Duodenal mucosa (tissue), 2 donors: ENCODE data around the gene PTPRN2.
"Not testable (repeated sequence)": the region's sequence is repeated elsewhere in the genome, so short reads cannot be mapped to it uniquely, and the experiment has no call there.

Source experiments
- H3K27ac ChIP-seq: one replicate; pipeline ENCODE4 v1.7.0; 2013; ENCODE audit warnings: low read depth, low read length
- H3K27me3 ChIP-seq, 2 donors: one replicate each; pipeline ENCODE4 v1.7.0; 2013; ENCODE audit warnings: low read length in 2 of 2, control low read depth in 1 of 2; ENCODE audit not compliant: insufficient read depth in 2 of 2, control insufficient read depth in 1 of 2
- H3K36me3 ChIP-seq, 2 donors: one replicate each; pipeline ENCODE4 v1.7.0; 2013; ENCODE audit warnings: low read length in 2 of 2, control low read depth in 1 of 2; ENCODE audit not compliant: insufficient read depth in 2 of 2, control insufficient read depth in 1 of 2
- H3K4me1 ChIP-seq, 2 donors: one replicate each; pipeline ENCODE4 v1.7.0; 2013; ENCODE audit warnings: low read length in 2 of 2, control low read depth in 1 of 2; ENCODE audit not compliant: insufficient read depth in 2 of 2, control insufficient read depth in 1 of 2
- H3K4me3 ChIP-seq, 2 donors: one replicate each; pipeline ENCODE4 v1.7.0; 2013; ENCODE audit warnings: low read length in 2 of 2, low read depth in 1 of 2
- H3K9ac ChIP-seq, 2 donors: one replicate each; pipeline ENCODE4 v1.7.0; 2013; ENCODE audit warnings: low read length in 2 of 2, low read depth in 1 of 2
- H3K9me3 ChIP-seq, 2 donors: one replicate each; pipeline ENCODE4 v1.7.0; 2013; ENCODE audit warnings: low read length in 2 of 2, control low read depth in 1 of 2; ENCODE audit not compliant: control insufficient read depth in 1 of 2

PTPRN2 gene

DNA sequence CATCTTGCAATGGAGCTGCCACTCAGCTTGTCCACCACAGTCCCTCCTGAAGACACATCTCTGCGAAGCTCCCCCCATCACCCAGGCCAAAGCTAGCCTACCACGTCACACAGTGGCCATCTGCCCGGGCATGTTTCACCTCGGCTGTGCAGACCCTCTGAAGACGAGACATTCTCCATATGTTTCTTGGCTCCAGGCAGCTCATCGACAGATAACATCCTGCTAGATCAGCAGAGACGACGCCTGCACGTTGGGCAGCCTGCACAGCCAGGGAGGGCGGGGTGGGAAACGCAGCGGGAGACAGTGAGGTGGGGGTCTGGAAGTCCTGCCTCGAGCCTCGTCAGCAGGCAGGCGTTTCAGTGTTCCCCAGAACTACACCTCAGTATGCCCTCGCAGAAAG, 53.0 kb downstream of the PTPRN2 start:
- no peaks in the 10 kb centered on the region for H3K9me3 ChIP-seq
- H3K9ac ChIP-seq, result no peak overlapping the region
- no peaks in the 10 kb centered on the region for H3K36me3 ChIP-seq
- H3K27me3 ChIP-seq, result no peaks in the 10 kb centered on the region
- H3K4me3 ChIP-seq, result no peak overlapping the region
- H3K4me1 ChIP-seq, result no peaks in the 10 kb centered on the region
- no peak overlapping the region for H3K27ac ChIP-seq

DNA sequence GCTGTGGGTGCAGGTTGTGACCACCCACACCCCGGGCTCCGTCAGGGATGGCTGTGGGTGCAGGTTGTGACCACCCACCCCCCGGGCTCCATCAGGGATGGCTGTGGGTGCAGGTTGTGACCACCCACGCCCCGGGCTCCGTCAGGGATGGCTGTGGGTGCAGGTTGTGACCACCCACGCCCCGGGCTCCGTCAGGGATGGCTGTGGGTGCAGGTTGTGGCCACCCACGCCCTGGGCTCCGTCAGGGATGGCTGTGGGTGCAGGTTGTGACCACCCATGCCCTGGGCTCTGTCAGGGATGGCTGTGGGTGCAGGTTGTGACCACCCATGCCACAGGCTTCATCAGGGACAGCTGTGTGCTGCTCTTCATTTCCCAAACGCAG, 53.5 kb downstream of the PTPRN2 start:
- not testable (repeated sequence) for H3K27ac ChIP-seq, H3K4me3 ChIP-seq, H3K27me3 ChIP-seq, H3K4me1 ChIP-seq, H3K9me3 ChIP-seq, H3K9ac ChIP-seq, H3K36me3 ChIP-seq

DNA sequence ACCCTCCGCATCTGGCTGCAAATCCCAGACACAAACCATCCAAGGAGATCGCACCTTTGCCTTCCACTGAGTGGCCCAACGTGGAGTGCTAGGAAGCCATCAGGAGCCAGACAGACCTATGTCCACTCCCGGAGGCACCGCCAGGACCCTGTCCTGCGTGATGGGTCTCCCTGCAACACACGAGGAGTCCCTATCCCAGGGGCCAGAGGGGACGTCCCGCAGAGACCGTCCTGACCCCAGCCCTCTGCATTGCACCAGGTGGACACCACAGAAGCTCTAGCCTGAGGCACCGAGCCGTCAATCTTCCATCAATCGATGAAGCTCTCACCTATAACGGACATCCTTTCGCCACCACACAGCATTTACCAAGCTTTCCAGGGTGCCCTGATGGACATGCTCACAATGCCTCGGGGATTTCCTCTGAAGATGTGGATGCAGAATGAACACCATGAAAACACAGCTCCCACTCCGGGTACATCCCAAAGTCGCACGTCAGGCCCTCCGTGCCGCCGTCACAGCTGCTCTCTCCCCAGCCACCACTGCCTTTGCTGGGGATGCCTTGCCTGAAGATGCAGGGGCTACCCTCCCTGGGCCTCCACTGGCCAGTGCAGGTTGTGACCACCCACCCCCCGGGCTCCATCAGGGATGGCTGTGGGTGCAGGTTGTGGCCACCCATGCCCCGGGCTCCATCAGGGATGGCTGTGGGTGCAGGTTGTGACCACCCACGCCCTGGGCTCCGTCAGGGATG, 54.1 kb downstream of the PTPRN2 start:
- no peak overlapping the region for H3K27ac ChIP-seq
- no peaks in the 10 kb centered on the region for H3K4me1 ChIP-seq
- H3K27me3 ChIP-seq, result no peaks in the 10 kb centered on the region
- H3K4me3 ChIP-seq, result no peak overlapping the region
- no peaks in the 10 kb centered on the region for H3K9me3 ChIP-seq
- no peak overlapping the region for H3K9ac ChIP-seq
- H3K36me3 ChIP-seq, result no peaks in the 10 kb centered on the region

DNA sequence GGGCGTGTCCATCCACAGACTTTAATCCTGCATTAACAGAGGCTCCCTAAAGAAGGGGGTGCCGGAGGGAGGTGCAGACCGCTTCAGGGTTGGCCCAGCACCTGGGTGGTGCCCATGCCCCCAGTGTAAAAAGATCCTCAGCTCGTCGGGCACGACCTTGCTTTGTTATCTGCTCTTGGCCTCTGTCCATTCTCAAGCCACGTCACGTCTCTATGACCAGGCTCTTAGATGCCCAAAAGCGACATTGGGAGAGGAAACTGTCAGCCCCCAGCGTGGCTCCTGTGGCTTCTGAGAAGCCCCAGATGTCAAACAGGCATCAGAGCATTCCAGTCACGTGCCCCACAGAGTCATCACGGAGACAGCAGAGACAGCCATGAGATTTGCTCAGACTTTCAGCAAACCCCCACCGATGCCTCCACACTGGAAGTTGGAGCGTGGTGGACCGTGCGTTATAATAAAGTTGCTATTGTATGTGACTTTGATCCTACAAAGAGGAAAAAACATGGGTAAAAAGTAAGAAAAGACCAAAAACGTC, 55.5 kb downstream of the PTPRN2 start:
- Histone ChIP-seq H3K27ac (no peak overlapping the region), H3K36me3 (no peaks in the 10 kb centered on the region), H3K9ac (no peak overlapping the region), H3K4me3 (no peak overlapping the region), H3K4me1 (no peaks in the 10 kb centered on the region), H3K9me3 (no peaks in the 10 kb centered on the region), H3K27me3 (no peaks in the 10 kb centered on the region)

DNA sequence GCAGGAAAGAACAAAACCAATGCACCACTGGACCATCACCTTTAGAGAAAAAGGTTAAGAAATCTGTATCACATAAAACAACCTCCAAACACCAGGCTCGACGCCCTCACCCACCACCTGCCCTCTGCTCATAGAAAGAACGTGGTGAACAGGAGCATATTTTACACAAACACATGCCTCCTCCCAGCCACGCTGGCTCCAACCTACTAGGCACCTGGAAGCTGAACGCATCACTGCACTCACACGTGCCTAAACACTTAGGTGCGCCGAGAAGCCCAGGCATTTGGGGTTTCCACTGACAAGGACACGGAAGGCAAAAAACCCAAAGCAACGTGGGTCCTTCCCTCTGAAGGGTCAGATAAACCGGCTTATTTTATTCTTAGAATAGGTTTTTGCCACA, 56.0 kb downstream of the PTPRN2 start:
- no peaks in the 10 kb centered on the region for H3K27me3 ChIP-seq
- no peak overlapping the region for H3K4me3 ChIP-seq
- no peaks in the 10 kb centered on the region for H3K9me3 ChIP-seq
- no peaks in the 10 kb centered on the region for H3K4me1 ChIP-seq
- no peak overlapping the region for H3K27ac ChIP-seq
- H3K36me3 ChIP-seq, result no peaks in the 10 kb centered on the region
- H3K9ac ChIP-seq, result no peak overlapping the region

DNA sequence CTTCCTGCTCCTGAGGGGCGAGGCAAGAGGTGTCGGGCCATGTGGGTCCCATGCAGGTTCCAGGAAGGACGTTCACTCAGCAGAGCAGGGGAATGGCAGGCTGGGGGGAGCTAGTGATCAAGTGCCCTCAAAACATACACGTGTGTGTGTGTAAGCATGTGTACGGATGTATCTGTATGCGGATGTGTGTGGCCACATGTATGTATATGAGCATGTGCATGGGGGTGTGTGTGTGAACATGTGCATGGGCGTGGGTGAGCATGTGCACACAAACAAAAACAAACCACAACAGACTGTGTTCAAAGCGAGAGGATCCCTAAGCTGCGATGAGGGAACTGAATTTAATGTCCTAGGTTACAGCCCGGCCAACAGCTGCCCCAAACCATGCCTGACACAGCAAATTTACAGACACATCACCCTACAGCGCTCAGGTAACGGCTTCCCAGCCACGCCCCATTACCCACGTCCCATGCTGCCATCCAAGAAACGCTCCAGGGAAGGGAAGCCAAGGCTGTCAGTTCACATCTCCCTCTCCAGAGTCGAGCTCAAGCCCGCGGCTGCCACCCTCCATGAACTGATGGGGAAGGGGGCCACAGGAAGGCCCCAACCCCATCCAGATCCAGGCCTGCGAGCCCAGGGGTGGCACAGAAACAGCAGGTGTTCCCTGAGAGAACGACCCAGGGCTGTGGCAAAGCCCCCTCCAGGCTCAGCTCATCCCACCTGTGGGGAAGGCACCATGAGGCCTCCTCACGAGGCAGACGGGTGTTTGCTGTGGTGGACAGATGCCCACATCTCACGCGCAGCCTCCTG, 56.6 kb downstream of the PTPRN2 start:
- Histone ChIP-seq H3K27ac (no peak overlapping the region), H3K36me3 (no peaks in the 10 kb centered on the region), H3K27me3 (no peaks in the 10 kb centered on the region), H3K4me1 (no peaks in the 10 kb centered on the region), H3K9me3 (no peaks in the 10 kb centered on the region), H3K9ac (no peak overlapping the region), H3K4me3 (no peak overlapping the region)

DNA sequence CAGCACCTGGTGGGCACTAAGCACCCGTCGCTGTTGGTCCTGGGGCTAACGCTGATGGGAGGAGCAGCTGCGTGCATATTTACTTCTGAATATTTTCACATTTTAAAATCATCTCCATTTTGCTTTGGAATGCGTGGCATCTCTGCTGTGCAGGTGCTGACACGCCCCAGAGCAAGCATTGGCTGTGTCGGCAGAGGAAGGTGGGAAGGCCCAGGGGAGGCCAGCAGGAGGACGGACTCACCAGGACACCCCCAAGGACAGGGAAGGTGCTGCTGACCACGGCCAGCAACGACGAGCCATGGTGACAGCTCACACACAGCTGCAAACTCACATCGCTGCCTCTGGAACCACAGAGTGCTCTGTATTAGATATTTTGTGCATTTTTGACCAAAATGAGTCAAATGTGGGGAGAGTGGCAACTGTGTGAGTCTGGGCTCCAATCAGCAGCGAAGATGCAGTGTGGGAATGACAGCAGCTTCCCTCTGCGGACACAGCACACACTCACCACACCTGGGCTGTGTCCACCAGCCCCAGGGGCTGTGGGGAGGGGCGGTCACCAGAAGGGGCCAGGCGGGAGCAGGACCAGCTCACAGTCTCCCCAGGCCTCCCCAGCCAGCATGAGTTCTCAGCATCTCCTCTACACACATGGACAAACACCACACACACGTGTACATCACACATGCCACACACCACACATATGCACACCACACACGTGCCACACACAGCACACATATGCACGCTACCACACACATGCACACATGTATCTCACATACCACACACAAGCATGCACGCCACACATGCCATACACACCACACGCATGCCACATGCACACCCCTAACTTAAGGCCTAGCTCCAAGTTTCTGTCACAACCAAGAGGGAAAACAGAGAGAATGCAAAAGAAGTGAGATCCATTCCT, 58.2 kb downstream of the PTPRN2 start:
- H3K36me3 ChIP-seq, result no peaks in the 10 kb centered on the region
- H3K4me3 ChIP-seq, result no peak overlapping the region
- H3K27ac ChIP-seq, result no peak overlapping the region
- no peaks in the 10 kb centered on the region for H3K27me3 ChIP-seq
- no peaks in the 10 kb centered on the region for H3K4me1 ChIP-seq
- H3K9ac ChIP-seq, result no peak overlapping the region
- no peaks in the 10 kb centered on the region for H3K9me3 ChIP-seq

DNA sequence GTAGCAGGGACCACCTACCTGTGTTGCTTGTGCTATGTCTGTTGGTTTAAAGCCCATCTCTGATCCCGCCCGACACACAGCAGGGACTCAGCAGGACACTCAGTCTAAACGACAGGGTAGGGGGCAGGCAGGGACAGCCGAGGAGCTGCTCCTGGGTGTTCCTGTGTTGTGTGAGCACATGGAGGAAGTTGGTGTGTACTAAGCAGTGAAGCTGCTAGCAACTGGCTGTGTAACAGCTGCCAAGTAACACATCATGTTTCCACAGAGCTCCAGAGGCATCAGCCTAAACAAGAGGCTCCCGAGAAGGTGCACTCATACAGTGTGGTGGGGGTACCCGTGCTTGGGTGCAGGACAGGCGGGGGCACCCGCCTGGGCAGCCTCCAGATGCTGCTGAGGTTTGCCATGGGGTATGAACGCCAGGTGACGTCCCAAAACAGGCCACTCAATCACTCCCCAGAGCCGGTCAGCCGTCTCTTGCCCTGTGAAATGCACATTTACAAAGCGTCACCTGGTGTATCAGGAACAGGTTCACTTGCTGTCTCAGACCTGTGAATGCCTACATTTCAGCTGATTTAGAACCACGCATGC, 59.6 kb downstream of the PTPRN2 start:
- Histone ChIP-seq H3K9ac (no peak overlapping the region), H3K27me3 (no peaks in the 10 kb centered on the region), H3K4me1 (no peaks in the 10 kb centered on the region), H3K36me3 (no peaks in the 10 kb centered on the region), H3K27ac (no peak overlapping the region), H3K9me3 (no peaks in the 10 kb centered on the region), H3K4me3 (no peak overlapping the region)

DNA sequence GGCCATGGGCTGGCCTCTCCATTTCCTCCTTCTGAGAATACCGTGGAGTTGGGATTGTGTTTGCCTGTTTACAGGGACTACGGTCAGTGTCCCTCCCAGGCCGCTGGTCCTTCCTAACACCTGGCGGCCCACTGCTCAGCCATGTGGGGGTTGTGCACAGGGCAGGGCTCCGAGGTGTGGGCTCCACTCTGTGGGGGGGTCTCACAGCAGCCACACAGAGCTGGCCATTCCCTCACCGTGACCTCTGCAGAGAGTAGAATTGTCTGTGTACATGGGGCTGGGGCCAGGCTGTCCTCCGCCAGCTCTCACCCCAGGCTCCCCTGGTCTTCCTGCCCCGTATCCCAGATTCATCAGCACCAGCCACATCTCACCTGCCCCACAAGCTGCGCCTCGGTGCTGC, 60.1 kb downstream of the PTPRN2 start:
- no peaks in the 10 kb centered on the region for H3K27me3 ChIP-seq
- H3K4me1 ChIP-seq, result no peaks in the 10 kb centered on the region
- no peaks in the 10 kb centered on the region for H3K9me3 ChIP-seq
- no peaks in the 10 kb centered on the region for H3K36me3 ChIP-seq
- H3K9ac ChIP-seq, result no peak overlapping the region
- no peak overlapping the region for H3K27ac ChIP-seq
- no peak overlapping the region for H3K4me3 ChIP-seq
